ENCODE measurements around the gene CIAO3.

Gene CIAO3

DNA sequence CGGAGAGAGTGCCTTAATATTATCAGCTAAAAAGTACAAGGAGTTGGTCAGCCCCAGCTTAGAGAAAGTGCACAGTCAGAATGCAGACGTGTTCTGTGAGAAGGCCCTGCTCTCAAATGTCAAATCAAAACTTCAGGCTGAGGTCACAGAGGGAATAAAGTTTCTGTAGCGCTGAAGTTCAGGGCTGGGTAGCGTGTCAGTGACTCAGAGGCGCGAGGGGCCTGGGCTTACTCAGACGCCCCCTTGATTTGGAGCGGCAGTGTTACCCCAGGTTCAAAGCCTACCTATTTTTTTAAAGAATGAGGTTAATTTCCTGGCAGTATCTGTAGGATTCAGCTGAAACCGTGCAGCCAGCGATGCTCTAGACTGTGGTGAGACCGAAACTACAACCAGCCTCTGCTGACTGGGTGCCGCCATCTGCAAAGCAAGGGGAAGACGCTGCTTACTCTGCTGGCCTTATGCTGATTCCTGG lies 4.8 kb downstream of the CIAO3 start:
- no peak for DNase-seq (ENCODE audit: low read depth, low spot score)

DNA sequence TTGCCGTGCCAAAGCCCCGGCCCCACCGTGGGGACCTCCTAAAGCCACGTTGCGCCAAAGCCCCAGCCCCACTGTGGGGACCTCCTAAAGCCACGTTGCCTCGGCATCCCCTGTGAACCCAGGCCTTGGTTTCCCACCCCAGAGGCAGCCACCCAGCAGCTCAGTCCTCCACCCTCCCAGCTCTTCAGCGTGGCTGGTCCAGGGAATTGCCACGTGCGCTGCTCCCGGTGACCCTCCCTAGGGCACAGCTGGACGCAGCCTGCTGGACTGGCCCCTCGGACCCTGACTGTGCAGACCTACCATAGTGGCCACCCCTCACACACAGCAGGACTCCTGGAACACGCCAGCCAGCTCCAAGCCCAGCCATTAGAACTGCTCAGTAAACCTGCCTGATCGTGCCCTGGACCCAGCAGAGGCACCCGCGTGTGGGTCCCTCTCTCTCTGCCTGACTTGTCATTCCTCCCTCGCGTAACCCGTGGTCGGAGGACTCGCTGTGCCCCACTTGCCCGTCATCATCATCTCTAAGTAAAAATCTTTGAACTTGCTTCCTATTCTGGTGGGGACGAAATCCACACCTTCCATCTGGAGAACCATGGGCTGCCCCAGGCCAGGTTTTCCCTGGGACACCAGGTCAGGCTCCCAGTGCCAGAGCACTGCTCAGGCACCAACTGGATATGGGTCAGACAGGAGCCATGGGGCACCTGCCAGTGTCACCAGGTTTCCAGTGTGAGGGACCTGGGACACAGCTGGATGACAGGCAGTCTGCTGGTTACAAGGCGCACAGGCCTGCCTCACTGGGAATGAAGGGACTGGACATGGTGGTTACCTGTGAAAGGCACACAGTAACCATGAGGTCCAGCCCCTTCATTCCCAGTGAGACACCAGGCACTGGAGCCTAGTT lies 5.6 kb downstream of the CIAO3 start:
- DNase-seq (ENCODE audit: low read depth, low spot score) = no peak

DNA sequence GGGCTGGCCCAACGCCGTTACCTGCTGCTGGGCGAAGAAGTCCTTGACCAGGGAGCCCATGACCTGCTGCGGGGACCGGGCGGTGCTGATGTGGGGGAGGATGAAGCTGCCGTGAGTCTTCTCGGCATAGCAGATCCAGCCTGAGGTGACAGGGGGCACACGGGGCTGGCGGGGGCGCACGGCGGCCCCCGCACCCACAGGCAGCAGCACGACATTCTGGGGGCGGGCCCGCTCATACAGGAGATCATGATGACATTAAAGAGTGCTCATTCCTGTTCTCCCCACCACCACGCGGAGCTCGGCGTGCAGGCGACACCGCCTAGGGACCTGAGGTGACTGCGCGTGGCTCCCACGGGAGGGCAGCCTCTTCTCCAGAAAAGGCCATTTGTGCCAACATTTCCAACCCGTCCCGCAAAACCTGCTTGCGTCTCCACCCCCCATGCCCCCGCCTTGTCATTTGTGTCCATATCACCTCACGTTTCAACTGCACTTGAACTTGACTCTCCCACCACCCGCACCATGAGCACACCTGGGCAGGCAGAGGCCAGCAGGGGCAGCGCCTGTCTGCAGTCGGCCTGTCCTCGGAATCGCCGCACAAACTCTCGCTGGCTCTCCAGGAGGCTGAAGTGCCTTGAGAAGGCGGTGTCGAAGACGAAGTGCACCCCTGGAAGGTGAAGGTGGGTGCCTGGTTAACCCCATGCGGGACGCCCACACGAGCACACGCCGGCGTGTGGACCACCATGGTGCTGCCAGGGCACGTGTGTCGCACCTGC lies 6.4 kb downstream of the CIAO3 start:
- DNase-seq (ENCODE audit: low read depth, low spot score) = no peak

DNA sequence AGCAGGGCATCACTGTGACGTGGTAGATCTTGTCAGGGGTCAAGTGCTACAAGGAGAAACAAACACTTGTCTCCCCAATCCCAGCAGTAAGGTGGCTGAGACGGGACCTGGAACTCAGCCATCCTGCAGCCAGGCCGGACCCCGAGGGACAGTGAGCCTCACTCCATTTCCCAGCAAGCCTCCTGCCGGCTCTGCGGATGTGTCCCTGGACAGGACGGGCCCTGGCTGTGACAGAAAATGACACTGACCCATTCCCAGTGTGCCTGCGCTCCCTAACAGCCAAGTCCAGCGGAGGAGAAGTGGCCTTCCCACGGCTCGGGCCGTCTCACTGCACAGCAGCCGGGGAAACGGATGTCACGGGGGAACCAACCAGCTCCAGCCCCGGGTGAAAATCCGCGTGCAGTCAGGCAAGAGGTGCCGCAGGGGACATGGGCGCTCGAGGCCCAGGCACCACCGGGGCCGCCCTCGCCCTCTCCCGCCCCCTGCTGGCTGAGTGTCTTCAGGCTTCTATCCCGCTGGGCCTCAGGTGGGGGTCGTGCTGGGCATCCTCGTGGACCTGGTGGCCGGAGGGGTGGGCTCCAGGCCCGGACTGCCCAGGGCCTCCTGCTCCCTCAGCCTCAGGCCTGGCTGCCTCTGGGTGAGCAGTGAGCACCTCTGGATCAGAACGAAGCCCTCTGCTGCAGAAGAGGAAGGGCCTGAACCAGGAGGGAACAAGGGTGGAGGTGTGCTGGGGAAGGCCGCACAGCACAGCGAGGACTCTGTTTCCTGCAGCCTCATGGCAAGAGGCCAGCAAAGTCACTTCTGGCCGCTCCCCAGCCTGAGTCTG lies 7.2 kb downstream of the CIAO3 start:
- peak; percentile 2 for DNase-seq (ENCODE audit: low read depth, low spot score)

DNA sequence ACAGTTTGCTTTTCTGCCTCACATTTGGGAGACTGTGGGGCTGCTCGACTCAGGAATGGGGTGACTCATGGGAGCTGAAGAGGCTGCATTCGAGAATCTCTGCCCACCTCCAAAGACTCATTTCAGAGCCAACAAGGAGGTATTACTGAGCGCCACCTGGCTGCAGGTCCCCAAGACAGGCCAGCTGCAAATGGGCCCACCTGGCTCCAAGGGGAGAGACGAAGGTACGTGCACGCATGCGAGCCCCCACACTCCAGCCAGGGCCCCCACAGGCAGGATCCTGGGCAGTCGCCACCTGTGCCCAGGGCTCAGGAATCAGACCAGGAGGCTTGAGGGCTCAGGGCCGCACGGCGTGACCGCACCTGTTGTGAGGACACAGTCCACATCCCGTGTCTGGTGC lies 7.9 kb downstream of the CIAO3 start:
- peak; percentile 14 for DNase-seq (ENCODE audit: low read depth, low spot score)

DNA sequence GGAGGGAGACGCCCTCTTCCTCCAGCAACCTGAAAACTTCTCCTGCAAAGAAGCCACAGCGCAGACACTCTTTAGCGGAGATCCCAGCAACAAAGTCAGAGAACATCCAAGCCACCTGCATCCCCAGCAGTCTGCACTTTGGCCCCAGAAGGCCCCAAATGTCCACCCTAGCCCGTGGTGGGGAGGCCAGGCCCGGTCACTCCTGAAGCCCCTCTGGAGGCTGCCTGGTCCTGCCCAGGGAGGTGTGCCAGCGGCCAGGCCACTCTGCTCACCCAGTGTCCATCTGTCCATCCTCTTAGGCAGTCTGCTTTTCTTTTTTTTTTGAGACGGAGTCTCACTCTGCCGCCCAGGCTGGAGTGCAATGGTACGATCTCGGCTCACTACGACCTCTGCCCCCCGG lies 8.5 kb downstream of the CIAO3 start:
- DNase-seq (ENCODE audit: low read depth, low spot score) = no peak

DNA sequence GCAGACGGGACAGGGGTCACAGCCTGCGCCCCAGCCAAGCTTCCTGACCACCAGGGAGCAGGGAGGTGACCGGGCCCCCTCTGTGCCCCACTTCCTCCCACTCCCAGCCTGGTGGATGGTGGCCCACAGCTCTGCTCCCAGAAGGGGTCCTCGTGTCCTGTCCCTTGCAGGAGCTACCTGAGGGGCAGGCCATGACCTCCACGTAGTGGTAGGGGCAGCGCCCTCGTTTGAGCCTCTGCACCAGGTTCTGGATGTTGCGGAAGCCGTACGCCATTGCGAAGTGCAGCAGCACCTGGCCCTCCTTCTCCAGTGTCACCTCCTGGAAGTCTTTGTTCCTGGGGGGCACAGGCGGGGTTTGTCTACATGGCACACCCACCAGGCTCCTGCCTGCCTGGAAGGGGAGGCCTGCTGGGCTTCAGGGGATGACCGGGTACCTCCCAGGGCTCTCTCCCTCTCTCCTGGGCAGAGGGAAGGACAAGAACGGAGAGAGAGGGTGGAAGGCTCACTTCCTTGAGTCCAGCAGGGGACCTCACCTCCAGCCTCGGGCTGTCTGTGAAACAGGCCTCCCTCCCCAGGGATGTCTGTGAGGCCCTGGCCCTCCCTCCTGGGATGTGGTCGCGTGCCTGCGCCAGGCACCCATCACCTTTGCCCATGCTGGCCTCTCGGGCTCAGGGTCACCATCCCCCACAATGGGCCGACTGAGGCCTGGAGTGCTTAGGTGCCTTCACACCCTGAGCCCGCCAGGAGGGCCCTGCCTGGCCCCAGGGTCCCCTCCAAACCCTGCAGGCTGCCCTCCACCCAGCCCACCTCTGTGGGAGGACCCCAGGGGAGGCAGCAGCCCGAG lies 9.9 kb downstream of the CIAO3 start:
- DNase-seq (ENCODE audit: low read depth, low spot score) = peak; percentile 3

DNA sequence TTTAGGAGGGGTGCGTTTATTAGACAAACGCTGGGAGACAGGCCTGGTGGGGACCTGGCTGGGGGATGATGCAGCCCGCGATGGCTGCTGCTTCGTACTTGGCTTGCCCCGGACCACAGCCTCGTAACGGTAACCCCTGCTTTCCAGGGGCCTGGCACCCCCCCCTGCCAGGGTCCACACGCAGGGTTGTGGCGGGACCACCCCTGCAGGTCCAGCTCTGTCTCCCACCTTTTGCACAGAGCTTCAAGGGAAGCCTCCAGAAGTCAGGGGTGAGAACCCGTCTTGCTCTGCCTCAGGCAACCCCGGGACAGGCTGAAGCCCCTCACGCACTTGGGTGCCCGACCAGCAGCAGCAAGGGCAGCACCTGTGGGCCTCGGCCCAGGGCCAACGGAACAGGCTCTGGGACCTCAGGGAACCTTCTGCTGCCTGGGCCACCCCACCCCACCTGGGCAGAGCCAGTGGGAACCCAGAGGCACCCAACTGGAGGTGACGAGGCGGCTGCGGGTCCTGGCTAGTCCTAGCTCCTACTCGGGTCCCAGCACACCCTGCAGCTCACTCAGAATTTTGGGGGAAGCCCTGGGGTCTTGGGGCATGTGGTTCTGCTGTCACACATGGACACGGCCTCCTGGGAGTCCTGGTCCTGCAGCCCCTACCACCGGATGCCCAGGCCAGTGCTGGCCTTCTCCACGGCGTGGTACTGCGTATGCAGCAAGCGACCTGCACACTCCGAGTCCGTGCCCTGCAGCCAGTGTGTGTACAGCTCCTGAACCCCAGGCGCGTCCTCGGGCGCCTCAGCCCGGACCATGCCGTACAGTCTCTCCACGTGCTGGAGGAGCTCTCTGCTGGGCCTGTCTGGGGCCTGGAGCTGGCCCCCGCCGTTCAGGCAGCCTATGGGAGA lies 10.8 kb downstream of the CIAO3 start:
- DNase-seq (ENCODE audit: low read depth, low spot score) = peak; percentile 1

DNA sequence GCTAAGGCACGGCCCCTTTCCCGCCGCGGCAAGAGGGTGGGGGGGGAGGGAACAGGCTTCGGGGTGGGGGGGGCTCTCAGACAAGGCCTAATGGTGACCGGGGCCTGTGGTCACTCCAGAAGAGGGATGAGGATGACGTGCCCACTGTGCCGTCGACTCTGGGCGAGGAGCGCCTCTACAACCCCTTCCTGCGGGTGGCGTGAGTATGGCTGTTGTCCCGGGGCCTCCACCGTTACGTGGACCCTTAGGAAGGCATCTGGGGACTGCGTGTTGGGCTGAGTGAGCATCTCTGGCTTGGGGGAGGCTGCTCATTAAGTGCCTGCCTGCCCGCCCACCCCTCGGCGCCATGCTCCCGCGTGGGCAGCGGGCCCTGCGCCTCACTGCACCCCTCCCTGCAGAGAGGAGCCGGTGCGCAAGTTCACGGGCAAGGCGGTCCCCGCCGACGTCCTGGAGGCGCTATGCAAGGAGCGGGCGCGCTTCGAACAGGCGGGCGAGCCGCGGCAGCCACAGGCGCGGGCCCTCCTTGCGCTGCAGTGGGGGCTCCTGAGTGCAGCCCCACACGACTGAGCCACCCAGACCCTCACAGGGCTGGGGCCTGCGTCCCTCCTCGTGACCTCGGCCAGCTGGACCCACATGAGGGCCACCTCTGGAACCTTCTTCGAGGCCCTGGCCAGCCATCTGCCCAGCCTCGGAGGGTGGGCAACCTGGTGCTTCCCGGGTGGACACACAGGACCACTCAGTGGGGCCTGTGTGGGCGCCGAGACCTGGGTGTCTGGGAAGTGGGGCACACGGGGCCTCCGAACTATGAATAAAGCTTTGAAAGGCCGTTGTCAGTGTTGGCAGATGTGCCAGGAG lies 11.7 kb downstream of the CIAO3 start:
- DNase-seq (ENCODE audit: low read depth, low spot score) = peak; percentile 8

DNA sequence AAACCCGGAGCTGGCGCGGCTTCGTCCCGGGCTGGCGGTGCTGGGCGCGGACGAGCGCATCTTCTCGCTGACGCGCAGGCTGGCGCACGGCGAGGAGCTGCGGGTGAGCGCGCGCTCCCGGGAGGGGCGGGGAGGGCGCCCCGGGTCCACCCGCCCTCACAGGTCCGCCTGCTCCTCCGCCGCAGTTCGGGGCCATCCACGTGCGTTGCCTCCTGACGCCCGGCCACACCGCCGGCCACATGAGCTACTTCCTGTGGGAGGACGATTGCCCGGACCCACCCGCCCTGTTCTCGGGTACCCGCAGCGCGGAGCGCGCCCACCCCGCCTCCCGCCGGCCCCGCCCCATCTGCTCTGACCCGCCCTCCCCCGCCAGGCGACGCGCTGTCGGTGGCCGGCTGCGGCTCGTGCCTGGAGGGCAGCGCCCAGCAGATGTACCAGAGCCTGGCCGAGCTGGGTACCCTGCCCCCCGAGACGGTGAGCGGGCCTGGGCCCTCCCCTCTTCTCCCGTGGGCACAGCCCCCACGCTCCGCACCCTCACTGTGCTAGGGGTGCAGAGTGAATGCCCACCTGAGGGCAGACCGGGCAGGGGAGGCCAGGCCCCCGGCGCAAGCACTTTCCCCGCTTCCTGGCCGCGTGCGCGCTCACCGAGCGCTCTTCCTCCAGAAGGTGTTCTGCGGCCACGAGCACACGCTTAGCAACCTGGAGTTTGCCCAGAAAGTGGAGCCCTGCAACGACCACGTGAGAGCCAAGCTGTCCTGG lies 12.5 kb downstream of the CIAO3 start:
- DNase-seq (ENCODE audit: low read depth, low spot score) = no peak

DNA sequence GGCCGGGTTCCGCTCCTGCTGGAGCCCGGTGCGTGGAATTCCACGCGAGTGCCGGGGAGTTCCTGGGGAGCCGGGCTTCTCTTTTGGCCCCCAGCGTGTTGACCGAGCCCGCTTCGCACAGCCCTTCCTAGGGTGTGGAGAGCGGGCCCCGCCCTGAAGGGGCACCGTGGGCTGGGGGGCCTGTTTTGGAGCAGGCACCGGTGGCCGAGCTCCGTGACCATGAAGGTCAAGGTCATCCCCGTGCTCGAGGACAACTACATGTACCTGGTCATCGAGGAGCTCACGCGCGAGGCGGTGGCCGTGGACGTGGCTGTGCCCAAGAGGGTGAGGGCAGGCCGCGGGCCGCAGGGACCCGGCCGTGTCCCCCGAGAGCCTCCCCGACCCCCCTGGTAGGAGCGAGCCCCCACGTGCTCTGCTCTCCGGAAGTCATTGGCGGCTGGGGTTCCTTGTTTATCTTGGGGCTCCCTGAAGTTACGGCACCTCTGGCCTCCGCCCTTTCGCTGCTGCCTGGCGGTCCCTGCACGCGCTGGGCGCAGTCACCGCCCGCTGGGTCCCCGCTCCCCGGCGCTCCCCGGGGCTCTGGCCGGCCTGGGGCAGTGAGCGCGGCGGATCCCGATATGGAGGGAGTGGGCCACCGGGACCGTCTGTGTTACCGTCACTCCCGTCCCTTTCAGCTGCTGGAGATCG lies 13.4 kb downstream of the CIAO3 start:
- no peak for DNase-seq (ENCODE audit: low read depth, low spot score)

DNA sequence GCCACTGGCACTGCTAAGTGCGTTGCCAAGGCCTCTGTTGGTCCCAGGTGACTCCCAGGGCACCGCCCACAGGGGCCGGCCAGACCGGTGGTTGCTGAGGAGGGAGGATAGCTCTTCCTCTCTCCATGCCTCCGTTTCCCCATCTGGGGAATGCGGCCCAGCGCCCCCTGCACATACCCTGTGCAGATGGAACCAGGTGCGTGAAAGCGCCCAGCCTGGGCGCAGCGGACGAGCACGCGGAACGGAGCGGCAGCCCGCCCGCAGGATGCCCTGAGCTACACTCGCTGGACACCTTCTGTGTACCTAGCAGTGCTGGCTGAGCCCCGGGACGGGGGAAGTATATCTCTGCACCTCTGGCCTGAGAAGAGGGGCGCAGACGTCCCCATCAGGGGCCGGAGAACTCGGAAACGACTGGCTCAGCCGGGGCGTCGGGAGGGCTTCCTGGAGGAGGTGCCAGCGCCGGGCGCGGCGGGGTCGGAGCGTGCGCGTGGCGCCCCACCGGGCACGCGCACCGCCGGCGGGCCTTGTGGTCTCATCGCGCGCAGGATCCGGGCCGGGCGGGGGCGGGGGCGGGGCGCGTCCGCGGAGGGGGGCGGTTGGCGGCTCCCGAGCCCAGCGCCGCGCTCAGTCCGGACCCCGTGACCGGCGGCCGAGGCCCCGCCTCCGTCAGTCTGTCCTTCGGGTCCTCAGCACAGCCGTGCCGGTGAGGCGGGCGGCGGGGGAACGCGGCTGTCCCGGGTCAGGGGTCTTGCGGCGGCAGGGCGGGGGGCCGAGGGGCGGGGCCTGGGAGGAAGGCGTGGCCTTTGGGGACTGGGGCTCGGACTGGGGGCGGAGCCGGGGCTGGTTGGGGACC lies 14.1 kb downstream of the CIAO3 start, which contains the start of the genes CCDC78 and HAGHL:
Gene CCDC78, minus strand, starts transcription at position 6 of the 853 bp plus-strand sequence. CDS start 76 bp downstream, outside the sequence.
Gene HAGHL, plus strand, starts transcription at position 669 of the 853 bp plus-strand sequence. CDS start 404 bp downstream, outside the sequence.
- no peak for DNase-seq (ENCODE audit: low read depth, low spot score)

DNA sequence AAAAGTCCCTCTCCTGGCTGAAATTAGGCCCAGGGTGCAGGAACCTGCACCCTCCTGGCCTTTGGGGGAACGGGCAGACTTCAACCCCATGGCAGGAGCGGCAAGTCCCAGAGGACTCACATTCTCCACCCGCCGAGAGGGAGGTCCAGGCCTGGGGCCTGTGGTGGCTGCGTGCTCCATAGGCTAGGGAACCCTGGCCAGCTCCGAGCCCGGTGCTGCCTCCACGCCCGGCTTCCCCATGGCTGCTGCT lies 14.7 kb downstream of the CIAO3 start:
- DNase-seq (ENCODE audit: low read depth, low spot score) = no peak

DNA sequence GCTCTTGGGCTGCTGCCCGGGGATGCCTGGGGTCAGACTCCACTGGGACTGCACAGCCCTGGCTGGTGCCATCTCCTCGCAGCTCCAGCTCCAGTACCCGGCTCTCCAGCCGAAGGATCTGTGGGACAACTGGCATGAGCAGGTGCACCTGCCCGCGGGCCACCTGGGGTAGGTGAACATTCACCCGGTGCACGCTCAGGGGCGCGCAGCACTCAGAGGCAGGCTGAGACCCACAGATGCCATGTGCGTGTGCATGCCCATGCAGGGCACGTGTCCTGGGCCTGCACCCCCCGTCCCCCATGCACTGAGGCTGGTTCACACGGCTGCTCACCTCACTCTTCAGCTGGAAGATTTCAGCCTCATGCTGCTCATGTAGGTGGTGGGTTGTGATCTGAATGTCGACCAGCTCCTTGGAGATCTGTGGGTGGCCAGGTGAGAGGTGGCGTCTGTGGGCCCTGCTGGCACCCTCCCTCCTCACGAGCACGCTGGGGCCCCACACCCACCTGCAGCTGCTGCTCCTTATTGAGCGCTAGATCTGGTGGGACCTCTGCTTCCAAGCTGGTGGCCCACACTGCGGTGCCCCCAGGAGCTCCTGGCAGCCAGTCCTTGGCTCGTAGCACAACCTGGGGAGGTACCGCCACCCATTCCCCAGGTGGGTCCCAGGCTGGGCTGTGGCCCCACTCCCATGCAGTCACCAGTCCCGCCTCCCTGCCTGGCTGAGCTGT lies 15.2 kb downstream of the CIAO3 start:
- DNase-seq (ENCODE audit: low read depth, low spot score) = no peak

DNA sequence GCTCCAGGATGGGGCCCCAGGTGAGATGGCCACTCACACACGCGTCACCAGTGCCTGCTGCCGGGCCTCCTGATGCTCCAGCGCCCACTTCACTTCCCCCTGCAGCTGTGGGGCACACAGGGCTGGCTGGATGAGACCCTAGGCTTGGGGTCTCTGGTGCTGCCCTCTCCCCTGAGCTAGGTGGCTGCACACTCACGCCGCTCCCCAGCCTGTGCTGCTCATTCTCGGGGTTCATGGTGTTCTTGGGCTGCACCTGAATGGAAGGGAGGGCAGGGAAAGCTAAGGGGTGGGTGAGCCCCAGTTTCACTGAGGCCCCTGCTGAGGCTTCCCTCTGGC lies 15.8 kb downstream of the CIAO3 start:
- DNase-seq (ENCODE audit: low read depth, low spot score) = no peak

Measured in ELF-1 (cell line).